ENCODE data around the gene TENM3.

The TENM3 gene

GRCh38 chr4:182700362-182701160 lies 457.4 kb downstream of the TENM3 start:
- DNase-seq: no peak

GRCh38 chr4:182704077-182704476 lies 460.9 kb downstream of the TENM3 start:
- no peak for DNase-seq

GRCh38 chr4:182704948-182705347 lies 461.7 kb downstream of the TENM3 start:
- no peak for DNase-seq

GRCh38 chr4:182705389-182705788 lies 462.2 kb downstream of the TENM3 start:
- no peak for DNase-seq

GRCh38 chr4:182711211-182711610 lies 468.0 kb downstream of the TENM3 start:
- DNase-seq: no peak

- DNase-seq: no peak
Observed at GRCh38 chr4:182715548-182715947, 472.3 kb downstream of the TENM3 start.

GRCh38 chr4:182716192-182716591 lies 473.0 kb downstream of the TENM3 start:
- no peak for DNase-seq

GRCh38 chr4:182717788-182718583 lies 474.8 kb downstream of the TENM3 start:
- DNase-seq: no peak

- DNase-seq: no peak
Observed at GRCh38 chr4:182724414-182724813, 481.2 kb downstream of the TENM3 start.

- DNase-seq: no peak
Observed at GRCh38 chr4:182729516-182729915, 486.3 kb downstream of the TENM3 start.

GRCh38 chr4:182730791-182731190 lies 487.6 kb downstream of the TENM3 start:
- no peak for DNase-seq

- no peak for DNase-seq
Observed at GRCh38 chr4:182736207-182736606, 493.0 kb downstream of the TENM3 start.

GRCh38 chr4:182738283-182739047 lies 495.3 kb downstream of the TENM3 start:
- DNase-seq: no peak

GRCh38 chr4:182740256-182740655 lies 497.1 kb downstream of the TENM3 start:
- DNase-seq: no peak

GRCh38 chr4:182741054-182741453 lies 497.9 kb downstream of the TENM3 start:
- no peak for DNase-seq

GRCh38 chr4:182741914-182742313 lies 498.7 kb downstream of the TENM3 start:
- DNase-seq: no peak

GRCh38 chr4:182743815-182744214 lies 500.6 kb downstream of the TENM3 start:
- no peak for DNase-seq

GRCh38 chr4:182745237-182745636 lies 502.0 kb downstream of the TENM3 start:
- DNase-seq: no peak

- no peak for DNase-seq
Observed at GRCh38 chr4:182746876-182747275, 503.7 kb downstream of the TENM3 start.

GRCh38 chr4:182748283-182748682 lies 505.1 kb downstream of the TENM3 start:
- no peak for DNase-seq

- no peak for DNase-seq
Observed at GRCh38 chr4:182748949-182749348, 505.7 kb downstream of the TENM3 start.

- DNase-seq: no peak
Observed at GRCh38 chr4:182749667-182750167, 506.5 kb downstream of the TENM3 start.
